Activated T-cell treated with anti-CD3 and anti-CD28 coated beads for 24 hours (primary cell): Measurements from ENCODE around the gene ATP10A.

ENCODE experiments used
- DNase-seq: peaks from one replicate; pipeline ENCODE4 v3.0.0-alpha.2; 2020; ENCODE audit warnings: low read depth

ATP10A gene, protein sequence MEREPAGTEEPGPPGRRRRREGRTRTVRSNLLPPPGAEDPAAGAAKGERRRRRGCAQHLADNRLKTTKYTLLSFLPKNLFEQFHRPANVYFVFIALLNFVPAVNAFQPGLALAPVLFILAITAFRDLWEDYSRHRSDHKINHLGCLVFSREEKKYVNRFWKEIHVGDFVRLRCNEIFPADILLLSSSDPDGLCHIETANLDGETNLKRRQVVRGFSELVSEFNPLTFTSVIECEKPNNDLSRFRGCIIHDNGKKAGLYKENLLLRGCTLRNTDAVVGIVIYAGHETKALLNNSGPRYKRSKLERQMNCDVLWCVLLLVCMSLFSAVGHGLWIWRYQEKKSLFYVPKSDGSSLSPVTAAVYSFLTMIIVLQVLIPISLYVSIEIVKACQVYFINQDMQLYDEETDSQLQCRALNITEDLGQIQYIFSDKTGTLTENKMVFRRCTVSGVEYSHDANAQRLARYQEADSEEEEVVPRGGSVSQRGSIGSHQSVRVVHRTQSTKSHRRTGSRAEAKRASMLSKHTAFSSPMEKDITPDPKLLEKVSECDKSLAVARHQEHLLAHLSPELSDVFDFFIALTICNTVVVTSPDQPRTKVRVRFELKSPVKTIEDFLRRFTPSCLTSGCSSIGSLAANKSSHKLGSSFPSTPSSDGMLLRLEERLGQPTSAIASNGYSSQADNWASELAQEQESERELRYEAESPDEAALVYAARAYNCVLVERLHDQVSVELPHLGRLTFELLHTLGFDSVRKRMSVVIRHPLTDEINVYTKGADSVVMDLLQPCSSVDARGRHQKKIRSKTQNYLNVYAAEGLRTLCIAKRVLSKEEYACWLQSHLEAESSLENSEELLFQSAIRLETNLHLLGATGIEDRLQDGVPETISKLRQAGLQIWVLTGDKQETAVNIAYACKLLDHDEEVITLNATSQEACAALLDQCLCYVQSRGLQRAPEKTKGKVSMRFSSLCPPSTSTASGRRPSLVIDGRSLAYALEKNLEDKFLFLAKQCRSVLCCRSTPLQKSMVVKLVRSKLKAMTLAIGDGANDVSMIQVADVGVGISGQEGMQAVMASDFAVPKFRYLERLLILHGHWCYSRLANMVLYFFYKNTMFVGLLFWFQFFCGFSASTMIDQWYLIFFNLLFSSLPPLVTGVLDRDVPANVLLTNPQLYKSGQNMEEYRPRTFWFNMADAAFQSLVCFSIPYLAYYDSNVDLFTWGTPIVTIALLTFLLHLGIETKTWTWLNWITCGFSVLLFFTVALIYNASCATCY (N-terminal part only)

GRCh38 chr15:25863111-25863967 is at the start of gene ATP10A:
Gene ATP10A (minus strand): TSS chr15:25863327. CDS start chr15:25863096, 231 bp downstream.
- no peak for DNase-seq

- no peak for DNase-seq
Observed at GRCh38 chr15:25912035-25912434, 48.9 kb upstream of the ATP10A start.

- DNase-seq = no peak
Observed at GRCh38 chr15:25910832-25911231, 47.7 kb upstream of the ATP10A start.

GRCh38 chr15:25909806-25910205 is 46.7 kb upstream of the ATP10A start:
- no peak for DNase-seq

DNA sequence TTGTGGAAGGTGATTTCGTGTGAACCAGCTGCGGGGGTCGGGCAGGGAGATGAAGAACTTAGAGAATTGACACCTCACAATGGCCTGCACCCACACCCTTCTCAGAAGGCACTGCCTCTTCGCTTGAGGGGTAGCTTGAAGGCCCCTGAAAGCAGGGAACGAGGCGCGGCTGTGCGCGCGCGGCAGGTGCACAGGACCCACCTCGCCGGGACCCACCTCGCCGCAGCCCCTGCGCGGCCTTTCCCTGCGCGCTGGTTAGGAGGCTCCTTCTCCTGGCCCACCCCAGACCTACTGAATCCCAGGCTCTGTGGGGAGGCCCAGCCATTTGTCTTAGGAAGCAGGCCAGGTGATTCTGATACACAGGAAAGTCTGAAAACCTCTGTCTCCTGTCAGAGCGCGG is 46.2 kb upstream of the ATP10A start:
- DNase-seq = no peak

GRCh38 chr15:25905140-25905539 is 42.0 kb upstream of the ATP10A start:
- DNase-seq = peak; percentile 11

GRCh38 chr15:25903024-25903581 is 40.0 kb upstream of the ATP10A start:
- no peak for DNase-seq

DNA sequence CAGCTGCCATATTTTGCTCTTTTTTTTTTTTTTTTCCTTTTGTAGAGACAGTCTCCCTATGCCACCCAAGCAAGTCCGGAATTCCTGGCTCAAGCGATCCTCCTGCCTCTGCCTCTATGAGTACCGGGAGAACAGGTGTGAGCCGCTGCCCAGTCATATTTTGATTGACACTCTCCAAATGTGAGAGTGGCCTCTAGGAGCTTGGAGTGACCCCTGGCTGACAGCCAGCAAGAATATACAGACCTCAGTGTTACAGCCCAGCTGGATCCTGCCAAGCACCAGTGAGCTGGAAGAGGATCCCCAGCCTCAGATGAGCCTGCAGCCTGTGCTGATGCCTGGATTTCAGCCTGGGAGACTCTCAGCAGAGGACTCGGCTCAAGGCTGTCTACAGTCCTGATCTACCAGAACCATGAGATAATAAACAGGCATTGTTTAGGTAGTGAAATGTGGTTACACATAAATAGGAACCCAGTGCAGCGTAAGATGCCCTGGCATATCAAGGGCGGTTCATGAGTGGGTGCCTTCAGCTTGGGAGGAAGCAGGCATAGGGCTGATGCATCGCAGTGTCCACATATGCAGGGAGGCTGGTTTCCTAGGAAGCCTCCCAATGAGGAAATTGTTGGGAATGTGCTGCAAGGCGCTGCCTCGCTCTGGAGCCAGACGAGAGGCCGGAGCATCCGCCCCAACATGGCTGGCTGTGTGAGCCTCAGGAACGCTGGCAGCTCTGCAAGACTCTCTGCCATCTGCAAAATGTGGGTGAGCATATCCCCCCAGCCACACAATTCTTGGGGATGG is 38.9 kb upstream of the ATP10A start:
- DNase-seq = no peak

DNA sequence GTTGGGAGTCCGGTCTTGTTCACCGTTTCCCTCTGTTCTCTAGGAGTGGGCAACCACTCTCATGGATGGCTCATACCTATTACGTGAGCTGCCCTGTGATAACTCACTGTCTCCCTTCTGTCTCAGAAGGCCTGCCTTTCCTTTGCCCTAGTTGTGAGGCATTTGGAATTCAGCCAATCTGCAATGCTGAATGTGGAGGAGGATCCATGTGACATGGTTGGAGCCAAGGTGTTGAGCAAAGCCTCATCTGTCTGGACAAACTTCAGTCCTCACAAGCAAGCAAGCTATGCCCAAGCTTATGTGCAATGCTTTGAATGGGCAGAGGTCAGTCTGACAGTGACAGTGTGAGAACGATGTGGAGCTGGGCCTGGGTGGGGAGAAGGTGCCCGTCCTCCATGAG is 37.8 kb upstream of the ATP10A start:
- no peak for DNase-seq

DNA sequence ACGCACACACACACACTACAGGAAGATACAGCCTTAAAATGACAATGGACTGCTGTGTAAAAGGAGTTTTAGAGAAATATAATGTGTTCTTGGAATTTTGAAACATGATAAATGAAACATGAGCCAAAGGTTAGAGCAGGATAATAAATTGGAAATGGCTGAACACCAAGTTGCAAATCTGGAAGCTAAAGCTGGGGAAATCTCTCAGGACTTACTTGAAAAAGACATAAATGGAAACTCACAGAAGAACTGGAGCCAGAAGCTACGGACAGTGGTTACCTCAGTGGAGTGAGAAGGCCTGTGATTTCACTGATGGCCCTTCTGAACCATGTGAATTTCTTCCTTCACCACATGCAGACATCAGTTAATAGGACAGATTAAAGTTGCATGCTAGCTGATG is 37.3 kb upstream of the ATP10A start:
- no peak for DNase-seq

DNA sequence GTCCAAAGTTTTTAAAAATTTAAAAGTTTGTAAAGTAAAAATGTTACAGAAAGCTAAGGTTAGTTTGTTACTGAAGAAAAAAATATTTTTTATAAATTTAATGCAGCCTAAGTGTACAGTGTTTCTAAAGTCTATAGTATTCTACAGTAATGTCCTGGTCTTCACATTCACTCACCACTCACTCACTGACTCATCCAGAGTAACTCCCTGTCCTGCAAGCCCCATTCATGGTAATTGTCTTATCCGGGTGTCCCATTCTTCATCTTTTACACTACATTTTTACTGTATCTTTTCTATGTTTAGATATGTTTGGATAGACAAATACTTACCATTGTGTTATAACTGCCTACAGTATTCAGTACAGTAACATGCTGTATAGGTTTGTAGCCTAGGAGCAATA is 36.7 kb upstream of the ATP10A start:
- DNase-seq = no peak

- no peak for DNase-seq
Observed at GRCh38 chr15:25897658-25898057, 34.5 kb upstream of the ATP10A start.

- no peak for DNase-seq
Observed at GRCh38 chr15:25894371-25894902, 31.3 kb upstream of the ATP10A start.

- DNase-seq = no peak
Observed at GRCh38 chr15:25893596-25893995, 30.5 kb upstream of the ATP10A start.

DNA sequence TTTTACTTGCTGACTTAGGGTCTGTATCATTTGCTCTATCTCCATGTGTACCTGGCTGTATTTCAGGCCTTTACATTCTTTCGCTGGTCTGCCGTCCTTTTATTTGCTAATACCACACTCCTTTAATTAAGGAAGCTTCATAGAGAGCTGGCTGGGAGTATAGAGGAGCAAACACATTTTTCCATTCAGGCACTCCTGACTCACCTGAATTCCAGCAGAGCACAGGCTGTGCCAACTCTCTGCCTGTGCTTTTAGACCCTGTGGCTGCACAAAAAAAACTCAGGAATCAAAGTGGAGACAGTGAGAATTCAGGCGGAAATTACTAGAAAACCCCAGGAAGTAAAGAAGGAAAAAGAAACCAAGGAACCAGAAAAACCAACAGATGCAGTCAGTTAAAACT is 29.0 kb upstream of the ATP10A start:
- DNase-seq = no peak

- no peak for DNase-seq
Observed at GRCh38 chr15:25891081-25891480, 28.0 kb upstream of the ATP10A start.

GRCh38 chr15:25890529-25890928 is 27.4 kb upstream of the ATP10A start:
- DNase-seq = no peak

DNA sequence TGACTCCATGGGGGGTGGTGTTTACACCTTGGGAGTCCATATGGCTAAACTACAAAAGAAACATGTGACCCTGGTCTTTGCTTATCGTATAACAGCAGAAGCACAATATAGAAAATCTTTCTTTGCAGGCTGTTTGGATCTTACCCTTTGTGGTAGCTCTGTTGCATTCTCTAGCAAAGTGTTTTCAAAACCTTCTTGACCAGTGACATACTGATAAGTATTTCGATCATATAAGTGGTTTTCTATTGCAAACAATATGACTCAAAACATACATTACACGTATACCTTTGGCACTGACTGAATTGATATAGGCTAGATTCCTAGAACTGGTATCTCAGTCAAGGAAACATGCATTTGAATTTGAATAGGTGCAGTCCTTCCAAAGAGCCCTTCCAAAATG is 24.7 kb upstream of the ATP10A start:
- no peak for DNase-seq

GRCh38 chr15:25886498-25887140 is 23.5 kb upstream of the ATP10A start:
- DNase-seq = no peak
